ENCODE results near the gene APBB2.

The APBB2 gene

GRCh38 chr4:40954088-40954668 lies 260.2 kb downstream of the APBB2 start:
- no peak overlapping the region for H3K4me3 ChIP-seq (IDR thresholded peaks at IDR 0.05; ENCODE audit: insufficient read depth, low read depth, low read length)
- TF ChIP-seq CTCF (conservative IDR thresholded peaks at IDR 0.05; ENCODE audit: low read depth, low read length) = no peak
- H3K4me2 ChIP-seq = no peak overlapping the region

GRCh38 chr4:40953283-40954087 lies 260.9 kb downstream of the APBB2 start:
- no peaks in the 10 kb centered on the region for H4K20me1 ChIP-seq (ENCODE audit: insufficient read depth)
- no peak overlapping the region for H2AFZ ChIP-seq (ENCODE audit: low read depth)
- no peaks in the 10 kb centered on the region for H3K27me3 ChIP-seq (ENCODE audit: insufficient read depth, low read depth)
- no peaks in the 10 kb centered on the region for H3K36me3 ChIP-seq (ENCODE audit: insufficient read depth)
- H3K4me1 ChIP-seq (ENCODE audit: low read depth, poor library complexity, severe bottlenecking) = no peaks in the 10 kb centered on the region
- H3K9ac ChIP-seq = no peak overlapping the region
- no peaks in the 10 kb centered on the region for H3K79me2 ChIP-seq (ENCODE audit: insufficient read depth, low read depth)
- no peak overlapping the region for H3K4me2 ChIP-seq
- no peak for TF ChIP-seq CTCF (conservative IDR thresholded peaks at IDR 0.05; ENCODE audit: low read depth, low read length)
- no peak overlapping the region for H3K4me3 ChIP-seq (IDR thresholded peaks at IDR 0.05; ENCODE audit: insufficient read depth, low read depth, low read length)
- no peak overlapping the region for H3K27ac ChIP-seq

More at GRCh38 chr4:40954088-40954668, 260.2 kb downstream of the APBB2 start:
- H3K36me3 ChIP-seq (ENCODE audit: insufficient read depth) = no peaks in the 10 kb centered on the region
- no peaks in the 10 kb centered on the region for H3K79me2 ChIP-seq (ENCODE audit: insufficient read depth, low read depth)
- no peak overlapping the region for H2AFZ ChIP-seq (ENCODE audit: low read depth)
- H3K27me3 ChIP-seq (ENCODE audit: insufficient read depth, low read depth) = no peaks in the 10 kb centered on the region
- H3K4me1 ChIP-seq (ENCODE audit: low read depth, poor library complexity, severe bottlenecking) = no peaks in the 10 kb centered on the region
- H3K27ac ChIP-seq = no peak overlapping the region
- H4K20me1 ChIP-seq (ENCODE audit: insufficient read depth) = no peaks in the 10 kb centered on the region
- no peak overlapping the region for H3K9ac ChIP-seq

- Histone ChIP-seq H3K4me1 (ENCODE audit: low read depth, poor library complexity, severe bottlenecking) (no peaks in the 10 kb centered on the region), H2AFZ (ENCODE audit: low read depth) (no peak overlapping the region), H3K36me3 (ENCODE audit: insufficient read depth) (no peaks in the 10 kb centered on the region), H3K27ac (no peak overlapping the region), H3K4me3 (IDR thresholded peaks at IDR 0.05; ENCODE audit: insufficient read depth, low read depth, low read length) (no peak overlapping the region), H3K27me3 (ENCODE audit: insufficient read depth, low read depth) (no peaks in the 10 kb centered on the region), H3K79me2 (ENCODE audit: insufficient read depth, low read depth) (no peaks in the 10 kb centered on the region), H3K4me2 (no peak overlapping the region), H3K9ac (no peak overlapping the region), H4K20me1 (ENCODE audit: insufficient read depth) (no peaks in the 10 kb centered on the region)
- no peak for TF ChIP-seq CTCF (conservative IDR thresholded peaks at IDR 0.05; ENCODE audit: low read depth, low read length)
These were observed 261.7 kb downstream of the APBB2 start for GRCh38 chr4:40952672-40953071.

- Histone ChIP-seq H3K27me3 (ENCODE audit: insufficient read depth, low read depth) (no peaks in the 10 kb centered on the region), H4K20me1 (ENCODE audit: insufficient read depth) (no peaks in the 10 kb centered on the region), H2AFZ (ENCODE audit: low read depth) (no peak overlapping the region), H3K36me3 (ENCODE audit: insufficient read depth) (no peaks in the 10 kb centered on the region), H3K4me2 (no peak overlapping the region), H3K4me1 (ENCODE audit: low read depth, poor library complexity, severe bottlenecking) (no peaks in the 10 kb centered on the region), H3K27ac (no peak overlapping the region), H3K4me3 (IDR thresholded peaks at IDR 0.05; ENCODE audit: insufficient read depth, low read depth, low read length) (no peak overlapping the region), H3K9ac (no peak overlapping the region), H3K79me2 (ENCODE audit: insufficient read depth, low read depth) (no peaks in the 10 kb centered on the region)
- no peak for TF ChIP-seq CTCF (conservative IDR thresholded peaks at IDR 0.05; ENCODE audit: low read depth, low read length)
These were observed 262.1 kb downstream of the APBB2 start for GRCh38 chr4:40952217-40952616.

Data from KMS-11 (cell line).